GM12878 (cell line): Measurements from ENCODE around the gene ZMIZ2.

Source experiments
- NBN ChIP-seq: fragments of 450-650 bp; IDR thresholded peaks from 2 replicates; pipeline ENCODE4 v1.6.1; 2016
- SRF ChIP-seq, 2 experiments: IDR thresholded peaks; 2 replicates each; pipeline ENCODE4 v1.6.1; 2011; ENCODE audit warnings: low read depth in 2 of 2, low read length in 2 of 2, mild to moderate bottlenecking in 1 of 2, moderate library complexity in 1 of 2
- ZNF274 ChIP-seq: IDR thresholded peaks from one replicate; pipeline ENCODE4 v1.8.0; 2011; ENCODE audit not compliant: insufficient read length, insufficient read depth
- TF ChIP-seq, protein P1 (sequence below), 3 experiments: IDR thresholded peaks in 2 of 3; conservative IDR thresholded peaks in 1 of 3; 2 replicates each; pipeline ENCODE4 v1.5.1; 2011; ENCODE audit warnings: low read depth in 3 of 3, low read length in 3 of 3, mild to moderate bottlenecking in 3 of 3, control low read depth in 2 of 3, moderate library complexity in 2 of 3, inconsistent platforms in 1 of 3, mixed read lengths in 1 of 3; ENCODE audit not compliant: control insufficient read depth in 2 of 3, insufficient read depth in 1 of 3; ENCODE audit errors: extremely low read depth in 1 of 3

DNA sequence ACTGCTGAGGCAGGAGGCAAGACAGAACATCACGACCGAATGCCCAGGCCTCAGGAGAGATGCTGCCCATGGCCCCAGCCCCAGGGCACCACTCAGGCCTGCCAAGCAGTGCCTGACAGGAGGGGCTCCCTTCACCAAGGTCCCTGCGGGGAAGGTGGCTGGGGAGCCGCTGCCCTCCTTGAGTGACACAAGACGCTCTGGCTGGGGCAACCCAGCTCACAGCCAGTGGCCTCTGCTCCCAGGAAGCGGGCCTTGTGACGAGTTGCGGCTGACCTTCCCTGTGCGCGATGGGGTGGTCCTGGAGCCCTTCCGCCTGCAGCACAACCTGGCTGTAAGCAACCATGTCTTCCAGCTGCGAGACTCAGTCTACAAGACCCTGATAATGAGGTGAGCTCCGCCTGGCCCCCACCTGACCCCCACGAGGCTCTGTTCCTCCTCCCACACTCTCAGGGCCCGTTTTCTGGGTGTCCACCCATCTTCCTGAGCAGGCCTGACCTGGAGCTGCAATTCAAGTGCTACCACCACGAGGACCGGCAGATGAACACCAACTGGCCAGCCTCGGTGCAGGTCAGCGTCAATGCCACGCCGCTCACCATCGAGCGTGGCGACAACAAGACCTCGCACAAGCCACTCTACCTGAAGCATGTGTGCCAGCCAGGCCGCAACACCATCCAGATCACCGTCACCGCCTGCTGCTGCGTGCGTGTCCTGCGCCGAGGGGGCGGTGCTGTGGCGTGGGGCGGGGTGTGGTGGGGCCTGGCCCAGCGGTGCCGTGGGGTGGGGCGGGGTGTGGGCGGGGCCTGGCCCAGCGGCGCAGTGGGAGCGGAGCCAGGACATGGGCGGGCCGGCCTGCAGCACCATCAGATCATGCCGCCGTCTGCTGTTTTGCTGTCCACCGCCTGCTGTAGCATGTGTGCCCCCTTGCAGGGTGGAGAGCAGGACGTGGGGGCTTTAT lies 12.8 kb downstream of the ZMIZ2 start:
- no peak for TF ChIP-seq NBN
- no peak for TF ChIP-seq ZNF274
- no peak for TF ChIP-seq SRF (IDR thresholded peaks at IDR 0.05; ENCODE audit: low read depth in 2 of 2, low read length in 2 of 2)
- TF ChIP-seq, protein P1, sequence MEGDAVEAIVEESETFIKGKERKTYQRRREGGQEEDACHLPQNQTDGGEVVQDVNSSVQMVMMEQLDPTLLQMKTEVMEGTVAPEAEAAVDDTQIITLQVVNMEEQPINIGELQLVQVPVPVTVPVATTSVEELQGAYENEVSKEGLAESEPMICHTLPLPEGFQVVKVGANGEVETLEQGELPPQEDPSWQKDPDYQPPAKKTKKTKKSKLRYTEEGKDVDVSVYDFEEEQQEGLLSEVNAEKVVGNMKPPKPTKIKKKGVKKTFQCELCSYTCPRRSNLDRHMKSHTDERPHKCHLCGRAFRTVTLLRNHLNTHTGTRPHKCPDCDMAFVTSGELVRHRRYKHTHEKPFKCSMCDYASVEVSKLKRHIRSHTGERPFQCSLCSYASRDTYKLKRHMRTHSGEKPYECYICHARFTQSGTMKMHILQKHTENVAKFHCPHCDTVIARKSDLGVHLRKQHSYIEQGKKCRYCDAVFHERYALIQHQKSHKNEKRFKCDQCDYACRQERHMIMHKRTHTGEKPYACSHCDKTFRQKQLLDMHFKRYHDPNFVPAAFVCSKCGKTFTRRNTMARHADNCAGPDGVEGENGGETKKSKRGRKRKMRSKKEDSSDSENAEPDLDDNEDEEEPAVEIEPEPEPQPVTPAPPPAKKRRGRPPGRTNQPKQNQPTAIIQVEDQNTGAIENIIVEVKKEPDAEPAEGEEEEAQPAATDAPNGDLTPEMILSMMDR (IDR thresholded peaks at IDR 0.05 in 2 of 3, conservative IDR thresholded peaks at IDR 0.05 in 1 of 3; ENCODE audit: control insufficient read depth in 2 of 3, extremely low read depth in 1 of 3, insufficient read depth in 1 of 3, low read depth in 3 of 3, low read length in 3 of 3): no peak
